NCI-H748 (cell line): ENCODE data around the gene FRMD8.
"Not testable (repeated sequence)": the region's sequence is repeated elsewhere in the genome, so short reads cannot be mapped to it uniquely, and the experiment has no call there.

Source experiments
- DNase-seq: peaks from one replicate; lab custom pipeline; 2025; ENCODE audit not compliant: unreplicated experiment; lab: John Stamatoyannopoulos, UW

The FRMD8 gene

DNA sequence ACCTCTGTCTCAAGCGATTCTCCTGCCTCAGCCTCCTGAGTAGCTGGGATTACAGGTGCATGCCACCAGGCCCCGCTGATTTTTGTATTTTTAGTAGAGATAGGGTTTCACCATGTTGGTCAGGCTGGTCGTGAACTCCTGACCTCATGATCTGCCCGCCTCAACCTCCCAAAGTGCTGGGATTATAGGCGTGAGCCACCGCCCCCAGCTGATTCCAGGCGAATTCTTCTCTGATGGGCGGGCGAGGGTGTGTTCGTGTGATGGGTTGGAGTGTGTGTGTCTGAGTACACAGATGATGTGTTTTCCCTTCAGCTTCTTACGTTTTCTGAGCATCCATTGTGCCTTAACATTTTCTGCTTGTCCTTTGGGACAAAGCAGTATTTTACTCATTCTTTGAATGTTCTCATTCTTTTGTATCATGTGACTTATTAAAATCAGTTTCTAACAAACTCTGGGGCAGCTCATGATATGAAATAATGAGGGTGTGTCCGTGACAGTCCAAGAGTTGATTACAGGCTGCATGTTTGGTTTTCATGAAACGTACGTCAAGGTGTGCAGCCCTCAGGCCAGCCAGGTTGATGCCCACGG, 26.7 kb downstream of the FRMD8 start:
- not testable (repeated sequence) for DNase-seq

DNA sequence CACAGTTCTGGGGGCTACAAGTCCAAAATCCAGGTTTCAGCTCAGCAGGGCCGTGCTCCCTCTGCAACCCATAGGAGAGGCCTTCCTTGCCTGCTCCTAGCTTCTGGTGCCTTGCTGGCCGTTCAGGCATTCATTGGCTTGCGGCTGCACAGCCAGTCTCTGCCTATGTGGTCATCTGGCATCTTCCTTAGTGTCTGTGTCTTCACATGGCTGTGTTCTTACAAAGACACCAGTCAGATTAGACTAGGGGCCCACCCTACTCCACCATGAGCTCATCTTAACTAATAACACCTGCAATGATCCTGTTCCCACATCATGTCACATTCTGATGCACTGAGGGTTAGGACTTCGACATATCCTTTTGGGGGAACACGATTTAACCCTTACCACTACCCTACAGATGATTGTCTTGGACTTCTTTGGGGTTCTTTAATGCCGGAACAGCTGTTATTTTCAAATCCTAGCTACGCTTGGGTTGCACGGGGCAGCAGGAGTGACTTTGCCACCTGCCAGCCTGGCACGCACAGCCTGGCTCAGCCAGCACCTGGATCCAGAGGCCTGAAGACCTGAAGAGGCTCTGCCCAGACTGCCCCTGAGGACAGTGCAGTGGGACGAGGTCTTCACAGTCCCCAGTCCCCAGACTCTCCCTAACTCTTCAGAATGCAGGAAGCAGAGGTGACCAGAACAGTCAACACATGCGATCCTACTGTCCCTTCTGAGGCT, 28.5 kb downstream of the FRMD8 start:
- no peak for DNase-seq

- DNase-seq, result no peak
These were observed 29.3 kb downstream of the FRMD8 start for GRCh38 chr11:65415499-65416340.

GRCh38 chr11:65416341-65416824, 29.9 kb downstream of the FRMD8 start:
- DNase-seq, result peak; percentile 76

GRCh38 chr11:65416841-65417701, 30.6 kb downstream of the FRMD8 start:
- peak; percentile 20 for DNase-seq

DNA sequence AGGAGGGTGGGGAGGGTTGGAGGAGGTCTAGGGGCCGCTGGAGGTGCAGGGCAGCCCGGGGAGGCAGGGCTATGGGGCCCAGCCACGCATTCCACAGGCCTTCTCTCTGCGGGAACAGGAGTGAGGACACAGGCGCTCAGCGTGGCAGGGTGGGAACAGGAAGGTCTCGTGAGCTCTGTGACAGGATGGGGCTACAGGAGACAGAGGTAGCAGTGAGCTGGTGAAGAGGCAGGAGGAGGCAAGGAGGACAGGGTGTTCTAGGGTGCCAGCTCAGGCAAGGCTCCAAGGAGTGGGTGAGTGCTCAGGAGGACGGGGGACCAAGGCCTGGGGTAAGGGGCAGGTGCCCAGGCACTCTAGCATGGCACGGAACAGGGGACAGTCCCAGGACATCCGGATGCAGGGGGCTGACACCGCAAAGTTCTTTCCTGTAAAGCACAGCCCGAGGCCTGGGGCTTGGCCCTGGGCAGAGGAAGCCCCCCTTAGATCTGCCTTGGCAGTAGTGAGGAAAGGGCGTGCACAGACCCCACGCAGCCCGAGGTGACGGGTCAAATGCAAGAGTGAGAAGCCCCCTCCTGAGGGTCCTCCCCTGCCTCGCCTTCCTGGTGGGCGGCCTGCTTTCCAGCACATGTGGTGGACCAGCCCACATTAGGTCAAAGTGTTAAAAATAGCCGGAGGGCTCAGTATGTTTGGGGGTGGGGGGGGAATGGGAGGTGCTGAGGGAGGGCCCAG, 31.4 kb downstream of the FRMD8 start:
- DNase-seq, result no peak

- no peak for DNase-seq
These were observed 31.9 kb downstream of the FRMD8 start for GRCh38 chr11:65418431-65418680.

DNA sequence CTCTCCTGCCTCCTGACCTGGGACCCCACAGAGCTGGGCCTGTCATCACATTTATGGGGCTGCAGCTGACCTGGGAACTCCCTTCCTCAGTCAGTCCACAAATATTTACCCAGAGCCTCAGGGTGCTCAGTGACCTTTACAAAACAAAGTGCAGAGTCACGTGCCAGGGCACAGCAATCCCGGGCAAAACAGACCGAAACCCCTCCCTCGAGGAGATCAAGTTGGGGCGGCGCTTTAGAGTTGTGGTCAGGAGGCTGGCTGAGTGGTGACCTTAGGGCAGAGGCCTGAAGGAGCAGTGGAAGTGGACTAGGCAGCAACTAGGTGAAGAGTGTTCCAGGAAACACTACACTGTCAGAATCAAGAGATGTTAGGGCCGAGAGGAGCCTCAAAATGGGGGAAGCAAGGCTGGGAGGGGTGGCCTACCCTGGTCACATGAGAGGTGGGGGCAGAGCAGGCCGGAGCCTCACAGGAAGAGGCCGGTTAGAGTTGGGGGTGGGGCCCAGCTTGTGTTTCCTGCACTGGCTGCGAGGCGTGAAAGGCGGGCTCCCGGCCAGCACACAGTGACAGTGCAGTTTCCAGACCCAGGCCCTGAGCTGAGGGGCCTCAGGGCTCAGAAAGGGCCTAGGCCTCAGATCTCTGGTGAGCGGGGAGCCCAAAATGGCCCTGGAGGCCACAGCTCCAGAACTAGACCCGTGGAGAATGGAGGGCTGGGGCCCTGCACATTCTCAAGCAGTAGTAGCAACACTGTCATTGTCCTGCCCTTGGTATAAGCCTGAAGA, 32.4 kb downstream of the FRMD8 start:
- peak; percentile 88 for DNase-seq

- DNase-seq, result no peak
These were observed 33.0 kb downstream of the FRMD8 start for GRCh38 chr11:65419460-65419771.

GRCh38 chr11:65419772-65420481, 33.5 kb downstream of the FRMD8 start:
- peak; percentile 21 for DNase-seq

- no peak for DNase-seq
These were observed 34.1 kb downstream of the FRMD8 start for GRCh38 chr11:65420506-65420905.

- DNase-seq, result peak; percentile 88
These were observed 34.7 kb downstream of the FRMD8 start for GRCh38 chr11:65420979-65421793.

GRCh38 chr11:65421794-65422632, 35.6 kb downstream of the FRMD8 start:
- DNase-seq, result peak; percentile 91

- DNase-seq, result no peak
These were observed 36.4 kb downstream of the FRMD8 start, which contains the start of gene NEAT1 for GRCh38 chr11:65422633-65423515. TSS of gene NEAT1 (plus strand) at chr11:65422798.

DNA sequence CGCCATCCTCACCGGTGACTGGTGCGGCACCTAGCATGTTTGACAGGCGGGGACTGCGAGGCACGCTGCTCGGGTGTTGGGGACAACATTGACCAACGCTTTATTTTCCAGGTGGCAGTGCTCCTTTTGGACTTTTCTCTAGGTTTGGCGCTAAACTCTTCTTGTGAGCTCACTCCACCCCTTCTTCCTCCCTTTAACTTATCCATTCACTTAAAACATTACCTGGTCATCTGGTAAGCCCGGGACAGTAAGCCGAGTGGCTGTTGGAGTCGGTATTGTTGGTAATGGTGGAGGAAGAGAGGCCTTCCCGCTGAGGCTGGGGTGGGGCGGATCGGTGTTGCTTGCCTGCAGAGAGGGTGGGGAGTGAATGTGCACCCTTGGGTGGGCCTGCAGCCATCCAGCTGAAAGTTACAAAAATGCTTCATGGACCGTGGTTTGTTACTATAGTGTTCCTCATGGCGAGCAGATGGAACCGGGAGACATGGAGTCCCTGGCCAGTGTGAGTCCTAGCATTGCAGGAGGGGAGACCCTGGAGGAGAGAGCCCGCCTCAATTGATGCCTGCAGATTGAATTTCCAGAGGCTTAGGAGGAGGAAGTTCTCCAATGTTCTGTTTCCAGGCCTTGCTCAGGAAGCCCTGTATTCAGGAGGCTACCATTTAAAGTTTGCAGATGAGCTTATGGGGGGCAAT, 37.2 kb downstream of the FRMD8 start:
- no peak for DNase-seq
